HL-60 (cell line): ENCODE results near the gene CLEC2B.

Source experiments
- DNase-seq, 2 experiments: peaks; one replicate each; pipeline ENCODE4 v3.0.0-alpha.2; 2010 to 2020; ENCODE audit warnings: low read depth in 1 of 2, low spot score in 1 of 2
- H3K27ac ChIP-seq: fragments of 250-450 bp; sonication (Bioruptor Pico); replicated peaks from 2 replicates; pipeline ENCODE4 v1.5.1; 2020; ENCODE audit warnings: mild to moderate bottlenecking, moderate library complexity
- H3K27me3 ChIP-seq: fragments of 250-450 bp; sonication (Bioruptor Pico); 2 replicates; pipeline ENCODE4 v1.5.1; 2021; ENCODE audit warnings: mild to moderate bottlenecking, moderate library complexity; ENCODE audit not compliant: insufficient read depth, poor library complexity, severe bottlenecking
- H3K4me3 ChIP-seq: replicated peaks from 2 replicates; pipeline ENCODE4 v1.5.1; 2011; ENCODE audit warnings: mild to moderate bottlenecking, control low read depth, low read length; ENCODE audit not compliant: insufficient read depth
- CTCF ChIP-seq: IDR thresholded peaks from one replicate; pipeline ENCODE4 v1.5.1; 2011; ENCODE audit warnings: low read length, control low read depth, inconsistent platforms; ENCODE audit not compliant: insufficient read depth
- GABPA ChIP-seq: IDR thresholded peaks from 2 replicates; pipeline ENCODE4 v1.6.1; 2012; ENCODE audit warnings: low read depth
- POLR2AphosphoS5 ChIP-seq: IDR thresholded peaks from 2 replicates; pipeline ENCODE4 v1.6.1; 2012; ENCODE audit warnings: low read depth
- REST ChIP-seq: IDR thresholded peaks from 2 replicates; pipeline ENCODE4 v1.6.1; 2012; ENCODE audit warnings: low read depth; ENCODE audit not compliant: insufficient replicate concordance
- SPI1 ChIP-seq: IDR thresholded peaks from 2 replicates; pipeline ENCODE4 v1.6.1; 2012; ENCODE audit warnings: low read depth, mild to moderate bottlenecking, borderline replicate concordance
- long read RNA-seq: library from polyadenylated mRNA; unstranded; transcript quantifications from one replicate; pipeline ENCODE4 v2.0.0, GENCODE V29; 2020

CLEC2B gene
- long read RNA-seq = 0 reads

GRCh38 chr12:9869307-9870161, at the start of gene CLEC2B:
TSS of gene CLEC2B (minus strand) at chr12:9869354.
- DNase-seq = peak; percentile 17 to 47
- peak within 1 kb of the TSS; percentile 64 for H3K27ac ChIP-seq
- peak within 1 kb of the TSS; percentile 41 for H3K4me3 ChIP-seq
- no peak for TF ChIP-seq REST
- 0 out of 2 replicates have a peak, but pooled peaks have one; percentile 6 for TF ChIP-seq GABPA
- TF ChIP-seq POLR2AphosphoS5 = no peak
- no peak for TF ChIP-seq SPI1
- TF ChIP-seq CTCF = no peak
- no peaks in the 10 kb centered on the region for H3K27me3 ChIP-seq

- DNase-seq = no peak
- no peak overlapping the region for H3K27ac ChIP-seq
- H3K27me3 ChIP-seq = no peaks in the 10 kb centered on the region
- H3K4me3 ChIP-seq = no peak overlapping the region
- TF ChIP-seq SPI1 = no peak
Measured at GRCh38 chr12:9911708-9912107, 42.6 kb upstream of the CLEC2B start.

DNA sequence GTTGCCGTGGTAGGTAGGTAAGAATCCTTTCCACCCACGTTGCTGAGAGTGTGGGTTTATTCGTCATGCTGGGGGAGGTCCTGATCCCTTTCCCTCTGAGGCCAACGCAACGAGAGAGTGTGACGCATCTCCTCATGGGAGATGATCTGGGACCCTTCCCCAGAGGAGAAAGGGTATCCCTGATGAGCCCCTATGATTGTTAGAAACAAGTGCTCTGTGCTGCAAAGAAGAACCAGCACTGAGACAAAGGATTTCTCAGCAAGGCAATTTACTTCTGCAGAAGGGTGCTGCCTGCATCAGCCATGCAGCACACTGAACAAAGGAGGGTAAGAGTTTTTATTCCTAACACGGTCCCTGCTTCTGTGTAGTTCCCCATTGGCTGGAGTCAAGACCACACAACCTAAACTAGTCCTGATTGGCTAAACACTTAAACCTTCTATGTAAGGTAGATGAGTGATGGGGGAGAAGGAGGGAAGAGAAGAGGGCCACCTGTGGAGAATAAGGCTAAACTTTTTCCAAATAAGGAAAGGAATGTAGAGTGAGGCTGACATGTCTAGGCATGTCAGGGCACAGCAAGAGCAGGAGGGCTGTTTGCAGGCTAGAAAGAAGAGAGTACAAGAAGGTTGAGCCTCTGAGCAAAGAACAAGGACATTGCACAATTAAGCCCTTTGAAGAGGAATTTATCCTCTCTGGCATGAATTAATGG, 41.7 kb upstream of the CLEC2B start:
- no peak for DNase-seq
- no peak overlapping the region for H3K4me3 ChIP-seq
- no peak overlapping the region for H3K27ac ChIP-seq
- TF ChIP-seq POLR2AphosphoS5 (no peak), GABPA (no peak), SPI1 (no peak), REST (no peak), CTCF (no peak)
- H3K27me3 ChIP-seq = no peaks in the 10 kb centered on the region

- H3K27ac ChIP-seq = no peak overlapping the region
- TF ChIP-seq REST (no peak), CTCF (no peak), GABPA (no peak), POLR2AphosphoS5 (no peak), SPI1 (no peak)
- no peaks in the 10 kb centered on the region for H3K27me3 ChIP-seq
- H3K4me3 ChIP-seq = no peak overlapping the region
- no peak for DNase-seq
Measured at GRCh38 chr12:9909724-9910123, 40.6 kb upstream of the CLEC2B start.
